Measurements from ENCODE around the gene EHHADH.

GRCh38 chr3:185145511-185145910, 108.3 kb downstream of the EHHADH start:
- TF ChIP-seq CTCF (IDR thresholded peaks at IDR 0.05) (no peak), RELA (CRISPR knock-in tag; IDR thresholded peaks at IDR 0.05; ENCODE audit: borderline replicate concordance) (no peak), CREB1 (CRISPR knock-in tag; IDR thresholded peaks at IDR 0.05) (no peak), ZNF219 (CRISPR knock-in tag; IDR thresholded peaks at IDR 0.05; ENCODE audit: borderline replicate concordance) (no peak), SP1 (CRISPR knock-in tag; conservative IDR thresholded peaks at IDR 0.05) (no peak), MLX (CRISPR knock-in tag; IDR thresholded peaks at IDR 0.05) (no peak), TCF7 (CRISPR knock-in tag; IDR thresholded peaks at IDR 0.05; ENCODE audit: low read depth) (no peak)
